Colon (tissue), 2 donors: ENCODE results near the gene FOXO3.
"Not testable (repeated sequence)": the region's sequence is repeated elsewhere in the genome, so short reads cannot be mapped to it uniquely, and the experiment has no call there.

Experiments used
- FAIRE-seq: peaks from 2 replicates; lab custom pipeline; 2012; peaks lifted over from hg19 to GRCh38; lab: Jason Lieb, UNC
- donor health status: control.
- donor health status: control.

The FOXO3 gene

DNA sequence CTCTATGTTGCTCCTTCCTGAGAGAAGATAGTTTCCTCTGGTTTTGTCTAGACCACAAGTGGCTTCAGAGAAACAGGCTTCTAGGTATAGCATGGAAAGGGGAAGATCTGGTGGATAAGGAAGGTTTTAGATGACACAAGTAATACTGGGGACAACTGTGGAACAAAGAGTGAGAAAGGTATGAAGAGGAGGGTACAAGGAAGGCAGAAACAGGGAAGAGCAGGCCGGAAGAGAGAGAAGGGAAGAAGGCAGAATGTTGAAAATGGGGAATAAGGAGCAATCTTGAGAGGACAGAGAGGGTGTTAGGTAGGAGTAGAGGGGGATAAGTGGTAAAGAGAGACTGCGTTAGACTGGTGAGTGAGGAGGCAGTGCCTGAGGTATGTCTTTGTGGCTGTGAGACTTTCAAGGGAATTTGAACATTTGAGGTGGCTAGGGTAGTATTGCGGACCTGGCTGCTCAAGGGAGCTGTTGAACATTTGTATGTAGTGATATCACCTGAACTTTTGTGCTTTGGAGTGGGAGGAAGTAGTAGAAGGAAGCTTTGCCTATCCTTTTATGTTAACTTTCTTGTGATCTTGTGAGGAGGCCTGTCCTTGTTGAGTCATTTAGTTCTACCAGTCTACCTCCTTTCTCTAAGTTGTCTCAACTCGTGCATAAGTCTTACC is 69.5 kb downstream of the FOXO3 start:
- FAIRE-seq = no peak

DNA sequence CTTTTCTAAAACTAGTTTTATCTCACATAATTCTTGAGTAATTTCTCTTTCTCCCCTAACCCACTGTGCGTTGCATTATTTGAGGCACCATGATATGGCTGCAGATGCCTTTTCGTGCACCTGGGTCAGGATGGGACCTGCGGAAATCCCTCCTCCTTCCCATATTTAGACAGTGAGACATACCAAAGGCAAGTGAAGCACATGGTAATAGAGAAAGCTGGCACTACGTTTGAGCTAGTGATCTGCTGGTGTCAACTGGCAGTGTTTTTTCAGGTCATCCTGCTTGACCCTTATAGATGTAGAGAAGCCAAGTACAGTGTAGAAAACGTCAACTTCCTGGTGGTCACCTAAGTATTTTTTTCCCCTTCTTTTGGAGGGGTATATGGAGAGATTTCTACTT is 71.7 kb downstream of the FOXO3 start:
- FAIRE-seq = no peak

DNA sequence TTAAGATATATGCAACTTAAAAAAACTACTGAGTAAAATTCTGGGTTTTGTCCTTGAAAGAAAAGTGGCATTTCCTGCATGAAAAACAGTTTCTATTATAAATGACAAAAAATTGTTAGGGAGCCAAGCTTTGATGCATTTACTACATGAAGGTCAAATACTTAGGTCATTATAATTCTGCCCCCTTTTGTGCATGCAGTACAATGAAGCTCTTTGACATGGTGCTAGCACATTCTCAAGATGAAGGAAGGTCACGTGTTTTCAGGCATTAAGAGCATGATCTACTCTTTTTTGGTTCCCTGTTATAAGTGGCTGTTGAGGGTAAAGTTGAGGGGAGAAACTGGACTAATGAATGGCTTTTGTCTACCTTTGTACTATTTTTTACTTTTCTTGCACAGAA is 72.7 kb downstream of the FOXO3 start:
- no peak for FAIRE-seq

DNA sequence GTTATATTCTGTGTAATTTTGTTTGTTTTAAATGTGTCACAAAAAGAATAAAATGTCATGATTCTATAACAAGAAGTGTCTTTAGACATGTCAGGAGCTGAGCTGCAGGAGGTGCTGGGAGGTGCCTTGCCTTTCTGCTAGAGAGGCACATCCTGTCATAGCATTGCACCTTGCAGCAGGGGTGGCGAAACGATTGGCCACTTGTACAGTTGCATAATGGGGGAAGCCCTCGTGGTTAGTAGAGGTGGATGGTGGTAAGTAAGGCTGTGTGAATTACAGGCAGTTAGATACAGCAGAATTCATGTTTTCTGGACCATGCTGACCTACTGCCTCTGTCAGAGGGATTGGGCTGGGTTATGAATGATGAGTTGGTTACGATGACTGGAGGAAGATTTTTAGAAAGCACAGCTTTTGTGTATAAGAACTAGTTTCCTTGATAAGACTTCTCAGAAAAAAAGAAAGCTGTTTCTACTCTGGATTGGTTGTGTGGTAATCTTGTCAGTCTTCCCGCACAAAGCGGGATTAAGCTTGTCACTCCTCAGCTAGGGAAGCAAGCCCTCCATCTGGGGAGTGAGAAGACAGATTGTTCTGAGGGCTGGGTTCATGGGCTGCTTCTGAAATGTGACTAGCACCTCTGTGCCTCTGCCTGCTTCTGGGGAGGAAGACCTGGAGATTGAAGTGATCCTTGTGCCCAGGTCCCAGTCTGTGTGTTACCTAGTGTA is 74.9 kb downstream of the FOXO3 start:
- no peak for FAIRE-seq

DNA sequence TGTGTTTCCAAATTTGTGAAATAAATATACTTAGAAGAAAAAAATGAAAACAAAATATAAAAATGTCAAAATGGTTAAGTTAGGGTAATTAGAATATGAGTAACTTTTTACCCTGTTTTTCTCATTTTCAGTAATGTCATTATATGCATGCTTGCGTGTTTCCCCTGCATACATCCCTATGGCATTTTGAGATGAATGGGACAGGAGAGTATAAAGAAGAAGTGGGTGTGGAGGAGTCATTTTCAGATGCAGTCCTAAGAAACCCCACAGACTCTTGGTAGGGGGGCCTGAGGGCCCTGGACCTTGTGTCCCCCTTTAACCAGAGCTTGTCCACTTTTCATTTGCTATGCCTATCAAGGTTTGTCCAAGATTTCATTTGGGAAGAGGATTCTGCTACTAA is 77.2 kb downstream of the FOXO3 start:
- FAIRE-seq = no peak

DNA sequence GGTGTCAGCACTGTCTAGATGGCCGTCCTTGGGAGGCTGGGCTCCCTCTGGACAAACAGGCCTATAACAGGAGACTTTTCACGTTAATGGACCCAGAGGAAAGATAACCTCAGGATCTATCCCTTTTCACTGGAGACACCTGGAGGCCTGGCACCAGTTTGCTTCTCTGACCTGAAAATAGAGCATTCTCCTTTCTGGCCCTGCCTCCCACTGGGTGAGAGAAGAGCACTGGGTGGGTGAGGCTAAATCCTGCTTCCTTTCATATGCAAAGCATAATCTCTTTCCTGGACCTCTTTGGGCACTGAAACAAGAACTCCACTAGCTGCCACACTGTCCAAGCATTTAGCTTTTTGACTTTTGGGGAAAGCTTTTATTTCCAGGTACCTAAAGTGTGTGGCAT is 78.3 kb downstream of the FOXO3 start:
- FAIRE-seq = no peak

DNA sequence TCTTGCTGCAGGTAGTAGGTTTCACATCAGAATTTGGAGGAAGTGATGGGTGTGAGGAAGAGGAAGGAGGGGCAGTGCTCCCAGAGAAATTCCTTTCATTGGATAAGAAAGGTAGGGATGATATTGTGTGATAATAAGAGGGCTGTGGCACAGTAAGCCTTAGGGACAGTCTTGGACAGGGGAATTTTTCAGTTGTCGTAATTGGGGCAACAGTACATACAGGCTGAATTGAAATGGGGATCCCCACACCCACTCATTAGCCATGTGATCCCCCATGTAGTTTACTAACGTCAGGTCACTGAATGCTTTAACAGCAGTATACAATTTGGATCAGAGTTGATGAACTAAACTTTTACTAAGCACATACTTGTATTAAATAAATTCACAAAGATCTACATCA is 79.4 kb downstream of the FOXO3 start:
- FAIRE-seq = no peak

DNA sequence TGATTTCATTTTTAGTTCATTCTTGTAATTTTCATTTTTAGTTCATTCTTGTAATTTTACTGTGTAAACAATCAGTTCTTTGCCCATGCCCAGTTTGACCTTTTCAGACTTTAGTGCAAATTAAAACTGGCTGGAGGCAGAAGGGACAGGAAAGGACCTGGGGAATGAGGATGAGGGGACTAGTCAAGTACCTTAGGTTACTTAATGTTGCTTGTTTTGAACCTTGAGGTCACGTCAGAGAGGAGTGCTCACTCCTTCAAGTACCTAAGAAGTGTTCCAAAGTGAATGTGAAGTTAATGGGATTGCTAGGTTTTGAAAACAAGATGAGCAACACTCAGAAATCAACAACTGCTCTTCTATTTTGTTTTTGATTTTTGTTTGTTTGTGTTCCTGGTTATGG is 82.5 kb downstream of the FOXO3 start:
- FAIRE-seq = no peak

DNA sequence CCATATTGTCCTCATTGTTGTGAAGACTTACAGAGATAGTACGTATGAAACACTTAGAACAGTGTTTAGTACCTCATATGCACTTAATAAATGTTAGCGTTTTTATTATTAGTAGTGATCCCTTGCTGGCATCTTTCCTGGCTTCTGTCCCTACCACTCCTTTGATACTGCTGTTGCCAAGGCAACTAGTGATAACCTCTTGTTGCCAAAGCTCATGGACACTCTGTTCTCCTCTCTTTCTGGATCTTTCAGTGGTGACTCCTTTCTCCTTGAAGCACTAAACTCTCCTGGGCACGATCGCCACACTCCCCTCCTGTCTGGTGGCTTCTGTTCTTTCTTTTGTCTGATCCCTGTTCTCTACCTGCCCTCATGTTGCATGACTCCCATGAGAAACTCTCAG is 83.5 kb downstream of the FOXO3 start:
- no peak for FAIRE-seq

DNA sequence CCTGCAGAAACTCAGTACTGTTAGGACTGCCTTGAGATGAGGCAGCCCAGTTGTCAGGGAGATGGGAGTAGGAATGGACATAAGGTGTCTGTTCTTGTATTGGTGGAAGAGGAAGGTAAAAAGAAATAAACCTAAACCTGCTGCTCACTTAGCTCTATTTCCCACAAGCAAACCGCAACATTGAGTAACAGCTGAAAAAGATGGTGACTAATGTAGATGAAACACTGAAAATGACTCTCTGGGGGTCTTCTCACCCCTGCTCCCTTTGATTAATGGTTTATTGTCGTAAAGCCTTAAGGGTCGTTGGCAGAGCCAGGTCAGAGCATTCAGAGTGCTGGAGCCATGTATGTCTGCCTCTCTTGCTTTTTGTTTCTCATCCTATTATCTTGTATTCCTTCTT is 87.5 kb downstream of the FOXO3 start:
- no peak for FAIRE-seq

DNA sequence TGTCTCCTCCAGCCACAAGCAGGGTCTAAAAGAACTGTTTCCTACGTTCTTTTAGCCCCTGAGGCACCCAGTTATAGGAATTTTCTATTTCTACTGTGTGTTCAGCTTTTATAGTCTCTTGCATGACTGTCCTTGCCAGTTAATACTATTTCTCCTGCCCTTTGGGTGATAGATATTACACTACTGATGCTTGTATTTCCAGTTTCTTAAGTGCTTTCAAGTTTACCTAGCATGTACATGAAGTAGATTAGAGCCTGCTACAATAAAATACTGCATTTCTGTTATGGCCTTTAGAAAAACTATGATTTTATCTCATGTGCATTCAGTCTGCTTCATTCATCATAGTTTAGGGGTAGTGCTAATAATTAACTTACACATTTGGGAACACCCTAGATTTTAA is 89.6 kb downstream of the FOXO3 start:
- FAIRE-seq = no peak

DNA sequence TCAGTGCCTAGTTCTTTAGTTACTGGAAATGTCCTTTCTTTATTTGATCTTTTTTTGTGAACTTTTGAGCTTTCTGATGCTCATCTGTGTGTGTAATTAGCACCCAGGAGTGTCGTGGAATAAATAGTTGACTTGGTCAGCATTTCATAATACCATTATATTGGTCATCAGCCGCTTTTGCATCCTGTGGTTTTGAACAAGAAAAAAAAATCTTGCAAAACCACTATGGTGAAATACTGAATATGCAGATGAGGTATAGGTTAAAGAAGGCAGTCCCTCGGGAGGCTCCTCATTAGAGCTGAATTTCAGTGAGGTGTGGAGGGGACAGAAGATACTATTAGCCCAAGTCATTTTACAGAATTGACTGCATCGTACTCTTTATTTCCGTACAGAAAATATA is 90.1 kb downstream of the FOXO3 start:
- FAIRE-seq = no peak

DNA sequence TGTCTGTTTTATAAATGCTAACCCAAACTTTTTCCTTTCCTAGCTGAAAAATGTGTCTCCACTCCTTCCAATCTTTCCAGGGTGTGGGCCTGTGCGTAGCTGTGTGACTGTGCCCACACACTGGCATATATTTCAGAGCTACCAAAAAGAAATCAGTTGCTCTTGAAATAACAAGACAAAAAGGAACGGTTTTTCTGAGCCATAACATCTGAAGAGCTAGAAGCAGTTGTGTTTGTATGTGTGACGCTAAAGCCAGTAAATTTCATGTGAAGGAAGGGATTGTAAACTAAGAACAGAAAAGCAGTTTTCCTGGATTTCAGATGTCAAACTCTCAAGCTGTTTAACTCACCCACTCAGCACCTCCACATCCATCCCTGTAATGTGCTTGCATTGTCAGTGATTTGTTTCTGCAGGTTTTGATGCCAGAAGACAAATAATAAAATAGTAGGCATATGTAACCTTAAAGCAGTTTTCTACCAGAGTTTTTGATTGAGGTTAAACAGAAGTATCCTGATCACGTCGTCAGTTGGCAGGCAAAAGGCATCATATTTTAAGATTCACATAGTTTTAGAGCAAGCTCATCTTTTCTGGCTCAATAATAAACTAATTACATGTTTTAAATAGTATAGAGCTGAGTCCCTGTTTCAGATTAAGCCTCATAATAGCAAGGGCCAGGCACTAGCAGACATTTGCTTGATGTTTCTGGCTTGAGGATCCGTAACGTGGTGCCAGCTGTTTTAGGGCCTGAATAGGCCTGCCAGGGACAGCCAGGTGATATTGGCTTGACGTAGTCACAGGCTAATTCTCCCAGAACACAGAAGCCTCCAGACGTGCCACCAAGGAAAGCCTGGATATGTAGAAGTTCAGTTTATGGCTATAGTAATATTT is 90.9 kb downstream of the FOXO3 start:
- FAIRE-seq = no peak

DNA sequence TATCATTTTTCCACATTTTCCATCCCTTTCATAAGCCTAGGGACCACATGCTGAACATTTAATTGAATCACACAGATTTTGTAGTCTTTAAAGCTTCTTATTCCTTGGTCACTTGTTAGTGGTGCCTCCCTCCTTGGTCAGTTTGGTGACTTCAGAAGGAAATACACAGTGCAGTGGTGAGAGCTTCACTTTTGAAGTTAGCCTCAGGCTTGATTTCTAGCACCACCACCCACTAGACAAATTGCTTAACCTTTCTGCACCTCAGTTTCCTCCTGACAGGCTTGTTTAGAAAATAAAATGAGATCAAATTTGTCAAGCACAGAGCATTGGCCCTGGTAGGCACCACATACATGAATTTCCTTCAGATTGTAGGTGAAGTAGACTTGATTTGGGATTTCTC is 91.7 kb downstream of the FOXO3 start:
- FAIRE-seq = no peak

DNA sequence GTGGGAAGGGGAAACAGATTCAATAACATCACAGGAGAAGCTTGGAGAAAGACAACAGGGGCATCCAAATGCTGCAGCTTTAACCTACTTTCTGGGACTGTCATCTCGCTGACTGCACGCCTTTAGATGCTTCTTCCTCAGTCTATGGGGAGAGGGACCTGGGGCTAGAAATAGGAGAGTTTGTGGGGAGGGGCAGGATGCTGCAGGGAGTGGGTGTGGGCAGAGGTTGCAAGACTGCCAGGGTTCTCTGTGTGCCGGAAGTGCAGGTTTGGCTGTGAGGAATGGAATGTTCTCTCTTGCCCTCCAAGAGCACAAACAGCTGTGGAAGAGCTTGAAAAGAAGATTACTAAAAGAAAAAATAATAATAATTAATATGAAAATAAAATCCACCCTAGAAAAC is 93.2 kb downstream of the FOXO3 start:
- FAIRE-seq = no peak

DNA sequence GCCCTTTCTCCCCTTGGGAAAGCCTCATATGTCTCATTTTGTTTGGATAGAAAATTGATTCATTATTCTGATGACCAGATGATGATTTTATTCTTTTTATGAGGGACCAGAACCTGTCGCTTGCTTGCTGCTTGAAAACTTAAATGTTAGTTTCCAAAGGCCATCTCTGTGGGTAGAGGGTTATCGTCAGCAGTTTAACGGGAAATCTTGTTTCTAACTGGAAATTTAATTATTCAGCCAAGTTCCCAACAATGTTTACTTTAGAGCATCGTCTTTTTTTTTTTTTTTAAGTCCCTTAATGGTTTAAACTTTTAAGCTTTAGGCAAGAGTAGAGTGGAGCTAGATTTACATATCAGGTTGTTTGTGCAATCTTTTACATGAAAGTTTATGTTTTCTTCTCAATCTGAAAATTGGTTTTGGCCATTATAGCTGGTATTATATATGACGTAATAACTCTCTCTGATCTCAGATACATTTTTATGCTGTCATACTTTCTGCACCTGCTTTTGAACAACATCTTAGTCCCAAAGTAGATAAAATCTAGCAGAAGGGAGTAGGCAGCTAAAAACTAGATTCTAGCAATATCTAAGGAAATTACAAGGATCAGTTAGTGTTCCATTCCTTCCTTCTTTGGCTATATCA is 93.9 kb downstream of the FOXO3 start:
- FAIRE-seq = no peak

DNA sequence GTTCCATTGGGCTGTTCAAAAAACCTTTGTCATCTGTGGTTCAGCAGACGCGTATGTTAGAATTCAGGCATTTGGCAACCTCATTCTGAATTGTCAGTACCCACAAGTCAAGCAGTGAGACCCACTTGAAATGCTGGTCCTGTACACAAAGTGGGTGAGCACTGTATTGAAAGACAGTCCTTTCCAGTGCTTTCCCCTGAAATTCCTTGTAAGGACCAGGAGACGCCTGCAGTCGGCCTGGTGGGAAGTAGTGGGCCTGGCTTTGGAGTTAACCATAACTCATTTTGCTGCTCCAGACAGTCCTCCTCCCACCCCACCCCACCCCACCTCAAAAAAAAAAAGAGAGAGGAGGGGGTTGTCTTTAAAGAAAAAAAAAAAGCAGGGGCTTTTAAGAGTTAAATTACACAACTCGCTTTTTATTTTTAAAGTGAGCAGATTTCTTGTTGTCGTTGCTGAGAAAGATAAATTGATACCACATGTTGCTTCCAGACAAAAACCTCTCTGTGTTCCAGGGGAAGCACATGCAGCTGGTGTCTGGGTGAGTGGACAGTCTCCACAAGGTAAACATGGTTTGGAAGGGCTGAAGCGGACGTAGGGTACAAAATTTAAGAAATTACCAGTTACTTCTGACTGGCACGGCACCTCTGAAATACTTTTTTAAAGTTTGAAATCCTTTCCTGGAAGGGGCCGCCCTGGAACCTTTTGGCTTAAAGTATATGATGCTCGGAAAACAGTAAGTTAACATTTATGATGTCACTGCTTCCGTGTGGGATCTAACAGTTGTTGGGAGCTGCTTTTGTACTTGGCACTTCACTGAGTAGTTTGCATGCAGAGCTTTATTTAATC is 95.3 kb downstream of the FOXO3 start:
- no peak for FAIRE-seq

DNA sequence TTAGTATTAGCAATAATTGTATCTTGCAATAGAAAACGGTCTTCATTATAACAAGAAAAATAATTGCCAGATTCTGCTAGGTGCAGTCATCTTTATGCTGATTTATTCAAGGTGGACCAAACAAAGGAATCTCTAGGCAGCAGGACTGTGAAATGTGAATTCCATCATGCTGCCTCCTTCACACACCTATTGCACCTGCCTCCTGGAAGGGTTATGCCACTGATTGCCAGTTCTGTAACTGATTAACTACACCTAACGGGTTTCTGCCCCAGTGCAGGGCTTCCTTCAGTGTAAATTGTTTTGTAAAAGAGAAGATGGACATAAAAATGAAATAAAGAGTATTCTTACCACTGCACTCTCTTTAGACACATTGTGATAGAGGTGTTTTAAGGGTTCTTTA is 96.1 kb downstream of the FOXO3 start:
- no peak for FAIRE-seq

DNA sequence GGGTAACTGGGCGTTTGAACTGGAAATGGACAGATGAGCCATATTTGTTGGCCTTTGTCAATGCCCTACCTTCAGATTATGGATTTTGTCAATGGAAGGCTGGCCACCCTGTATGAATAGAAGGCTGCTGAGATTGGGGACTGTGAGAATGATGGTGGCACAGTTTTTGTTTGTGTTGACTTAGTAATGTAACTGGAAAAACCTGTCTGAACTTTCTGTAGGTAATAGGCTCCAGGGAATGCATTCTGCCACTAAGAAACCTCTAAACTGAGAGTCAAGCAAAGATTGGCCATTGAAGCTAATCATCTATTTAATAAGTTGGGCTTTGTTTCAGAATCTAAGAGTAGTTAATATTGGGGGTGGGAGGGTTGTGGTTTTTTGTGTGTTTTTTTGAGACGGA is 97.5 kb downstream of the FOXO3 start:
- no peak for FAIRE-seq

DNA sequence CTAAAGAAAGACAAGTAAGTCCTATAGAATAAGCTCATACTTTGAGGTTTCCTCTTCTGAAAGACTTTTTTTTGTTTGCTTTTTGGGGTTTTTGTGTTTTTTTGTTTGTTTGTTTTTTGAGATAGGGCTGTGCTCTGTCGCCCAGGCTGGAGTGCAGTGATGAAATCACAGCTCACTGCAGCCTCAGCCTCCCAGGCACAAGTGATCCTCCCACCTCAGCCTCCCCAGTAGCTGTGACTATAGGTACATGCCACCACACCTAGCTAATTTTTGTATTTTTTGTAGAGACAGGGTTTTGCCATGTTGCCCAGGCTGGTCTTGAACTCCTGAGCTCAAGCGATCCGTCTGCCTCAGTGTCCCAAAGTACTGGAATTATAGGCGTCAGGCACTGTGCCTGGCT is 98.1 kb downstream of the FOXO3 start:
- not testable (repeated sequence) for FAIRE-seq

DNA sequence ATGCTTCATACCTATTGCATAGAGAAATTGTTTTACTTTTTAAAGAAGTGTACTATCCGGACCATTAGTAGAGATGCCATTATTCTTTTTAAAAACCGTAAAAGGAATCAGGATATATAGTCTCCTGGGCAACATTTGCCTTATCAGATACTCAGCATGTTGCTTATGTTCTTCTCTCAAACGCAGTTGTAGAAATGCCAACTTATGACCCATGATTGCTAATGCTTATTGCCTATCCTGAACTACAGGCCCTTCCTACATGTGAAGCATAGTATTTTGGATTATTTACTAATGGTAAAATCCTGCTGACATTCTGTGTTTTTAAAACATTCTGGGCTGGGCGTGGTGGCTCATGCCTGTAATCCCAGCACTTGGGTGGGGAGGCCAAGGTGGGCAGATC is 99.5 kb downstream of the FOXO3 start:
- no peak for FAIRE-seq

DNA sequence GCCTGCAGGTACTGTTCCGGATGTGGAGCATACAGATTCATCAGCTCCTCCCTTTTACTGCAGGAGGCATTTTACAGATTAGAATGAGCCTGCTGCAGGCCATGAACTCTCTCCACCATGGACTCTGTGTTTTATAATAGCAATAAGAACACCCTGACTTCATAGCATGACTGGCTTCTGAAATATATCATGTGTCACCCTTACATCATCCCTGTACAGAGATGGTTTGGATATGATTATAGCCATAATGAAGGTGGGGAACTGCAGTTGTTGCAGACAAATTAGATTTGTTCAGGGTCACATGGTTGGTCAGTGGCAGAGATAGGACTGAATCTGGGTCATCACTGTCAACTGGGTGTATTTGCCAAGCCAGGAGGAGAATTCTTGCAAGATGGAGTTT is 100.7 kb downstream of the FOXO3 start:
- peak; percentile 33 for FAIRE-seq
